GM23248 (cell line): ENCODE results near the gene LRP5. TPM values are rescaled to one million over a fixed set of nuclear protein-coding genes. Genes with fewer than 3 reads are reported as not detected.

ENCODE experiments used
- DNase-seq: peaks from one replicate; pipeline ENCODE4 v3.0.0-alpha.2; 2015
- H2AFZ ChIP-seq: fragments of 200-600 bp; sonication (generic); 2 replicates; pipeline ENCODE4 v1.6.1; 2016; ENCODE audit warnings: antibody characterized with exemption
- H3F3A ChIP-seq: fragments of 200-600 bp; sonication (generic); 2 replicates; pipeline ENCODE4 v1.6.1; 2016; ENCODE audit warnings: mild to moderate bottlenecking, antibody characterized with exemption, mixed run types; ENCODE audit not compliant: insufficient read depth
- H3K27ac ChIP-seq: fragments of 200-600 bp; sonication (generic); 2 replicates; pipeline ENCODE4 v1.5.1; 2016; ENCODE audit warnings: mild to moderate bottlenecking
- H3K27me3 ChIP-seq: fragments of 200-600 bp; sonication (generic); replicated peaks from 2 replicates; pipeline ENCODE4 v1.6.1; 2016; ENCODE audit warnings: mild to moderate bottlenecking; ENCODE audit not compliant: insufficient read depth
- H3K36me3 ChIP-seq: fragments of 200-600 bp; sonication (generic); 2 replicates; pipeline ENCODE4 v1.6.1; 2016; ENCODE audit warnings: low read depth, mild to moderate bottlenecking
- H3K4me1 ChIP-seq: fragments of 200-600 bp; sonication (generic); 2 replicates; pipeline ENCODE4 v1.6.1; 2016; ENCODE audit warnings: mild to moderate bottlenecking; ENCODE audit not compliant: insufficient read depth
- H3K4me2 ChIP-seq: fragments of 200-600 bp; sonication (generic); one replicate; pipeline ENCODE4 v1.6.1; 2016; ENCODE audit warnings: mild to moderate bottlenecking; ENCODE audit not compliant: unreplicated experiment
- H3K4me3 ChIP-seq: fragments of 200-600 bp; sonication (generic); 2 replicates; pipeline ENCODE4 v1.5.1; 2016; ENCODE audit warnings: mild to moderate bottlenecking
- H3K79me2 ChIP-seq: fragments of 200-600 bp; sonication (generic); 2 replicates; pipeline ENCODE4 v1.6.1; 2016; ENCODE audit warnings: mild to moderate bottlenecking; ENCODE audit not compliant: insufficient read depth
- H3K9ac ChIP-seq: fragments of 200-600 bp; sonication (generic); 2 replicates; pipeline ENCODE4 v1.6.1; 2016; ENCODE audit warnings: mild to moderate bottlenecking
- H3K9me2 ChIP-seq: fragments of 200-600 bp; sonication (generic); 2 replicates; pipeline ENCODE4 v1.6.1; 2016; ENCODE audit warnings: mixed run types, mild to moderate bottlenecking, moderate library complexity; ENCODE audit not compliant: insufficient read depth
- H3K9me3 ChIP-seq: fragments of 200-600 bp; sonication (generic); one replicate; pipeline ENCODE4 v1.6.1; 2017; ENCODE audit warnings: low read depth
- H4K20me1 ChIP-seq: fragments of 200-600 bp; sonication (generic); 2 replicates; pipeline ENCODE4 v1.6.0; 2016; ENCODE audit not compliant: insufficient read depth
- EZH2 ChIP-seq: fragments of 200-600 bp; sonication (generic); IDR thresholded peaks from 2 replicates; pipeline ENCODE4 v1.6.1; 2018; ENCODE audit warnings: antibody characterized with exemption, mild to moderate bottlenecking; ENCODE audit not compliant: insufficient read depth, poor library complexity, severe bottlenecking
- EZH2phosphoT487 ChIP-seq: fragments of 200-600 bp; sonication (generic); IDR thresholded peaks from 2 replicates; pipeline ENCODE4 v1.6.1; 2018; ENCODE audit warnings: antibody characterized with exemption, moderate library complexity, mild to moderate bottlenecking, low read depth; ENCODE audit not compliant: insufficient read depth
- whole genome bisulfite sequencing, 2 experiments: methylation state at CpG; one replicate each; pipeline ENCODE4 v1.1.6; 2015 to 2017; ENCODE audit warnings: low lambda C conversion rate in 2 of 2, low coverage in 1 of 2; ENCODE audit errors: missing lambda C conversion rate in 2 of 2; 5-methylcytosine and 5-hydroxymethylcytosine counted together
- in situ Hi-C: fragments of 300-500 bp; cut with MboI; formaldehyde crosslinking; loops from 2 replicates; pipeline ENCODE4 v1.15.0; 2020
- polyA plus RNA-seq: library from polyadenylated mRNA; unstranded; fragments of >200 nt; fragmentation: Nextera tagmentation; extraction: Ambion mirVana; gene quantifications from 2 replicates; pipeline ENCODE4 v1.2.1, GENCODE V29; 2016
- total RNA-seq: library from RNA; depleted of rRNA; stranded (reverse); fragments of >200 nt; shearing (Covaris generic); gene quantifications from 2 replicates; pipeline ENCODE4 v1.2.3, GENCODE V29; 2014

Gene LRP5
- total and polyA plus RNA-seq, 2 experiments from 2014 or later = 3.0 TPM

DNA sequence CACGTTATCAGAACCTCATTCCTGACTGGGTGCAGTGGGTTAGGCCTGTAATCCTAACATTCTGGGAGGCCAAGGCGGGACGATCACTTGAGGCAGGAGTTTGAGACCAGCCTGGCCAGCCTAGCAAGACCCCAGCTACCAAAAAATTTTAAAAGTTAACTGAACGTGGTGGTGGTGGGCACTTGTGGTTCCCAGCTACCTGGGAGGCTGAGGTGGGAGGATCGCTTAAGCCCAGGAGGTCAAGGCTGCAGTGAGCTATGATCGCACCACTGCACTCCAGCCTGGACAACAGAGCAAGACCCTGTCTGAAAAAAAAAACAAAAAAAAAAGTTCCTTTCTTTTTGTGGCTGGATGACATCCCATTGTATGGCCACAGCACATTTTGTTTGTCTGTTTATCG lies 80.4 kb downstream of the LRP5 start:
- no peak overlapping the region for H2AFZ ChIP-seq
- H3K79me2 ChIP-seq = no peaks in the 10 kb centered on the region
- H3K36me3 ChIP-seq = no peaks in the 10 kb centered on the region
- no peak overlapping the region for H3K27ac ChIP-seq
- no peaks in the 10 kb centered on the region for H3K4me1 ChIP-seq
- H4K20me1 ChIP-seq = no peaks in the 10 kb centered on the region
- no peaks in the 10 kb centered on the region for H3K9me2 ChIP-seq
- H3K27me3 ChIP-seq = no peaks in the 10 kb centered on the region
- H3K4me3 ChIP-seq = no peak overlapping the region
- H3F3A ChIP-seq = no peaks in the 10 kb centered on the region
- WGBS, 2 experiments = 86 to 91% methylated on average over 7 of the region's 7 CpGs
- H3K9me3 ChIP-seq = no peaks in the 10 kb centered on the region
- DNase-seq = no peak
- in situ Hi-C loops = no loop called here
- no peak overlapping the region for H3K9ac ChIP-seq
- no peak for TF ChIP-seq EZH2
- TF ChIP-seq EZH2phosphoT487 = no peak
- H3K4me2 ChIP-seq = no peak overlapping the region

DNA sequence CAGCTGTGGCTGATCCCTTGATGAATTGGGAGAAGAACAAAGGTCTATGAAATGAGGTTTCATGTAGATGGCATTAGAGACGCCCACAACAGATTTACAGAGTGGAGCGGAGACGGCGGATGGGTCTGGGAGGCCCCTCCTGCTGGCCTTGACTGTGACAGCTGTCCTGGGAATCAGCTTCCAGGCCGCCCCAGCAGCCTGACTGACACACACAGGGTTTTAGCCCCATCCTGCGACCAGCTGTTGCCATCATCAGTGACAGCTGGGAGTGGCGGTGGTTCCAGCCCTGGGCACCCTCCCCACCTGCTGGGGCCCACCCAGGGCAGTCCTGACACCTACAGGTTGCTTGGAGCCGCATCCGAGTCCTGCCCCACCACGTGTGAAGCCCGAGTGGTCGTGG lies 84.1 kb downstream of the LRP5 start:
- Histone ChIP-seq H3K4me3 (no peak overlapping the region), H3F3A (no peaks in the 10 kb centered on the region), H2AFZ (no peak overlapping the region), H3K4me1 (no peaks in the 10 kb centered on the region), H4K20me1 (no peaks in the 10 kb centered on the region), H3K4me2 (no peak overlapping the region), H3K9ac (no peak overlapping the region), H3K9me2 (no peaks in the 10 kb centered on the region), H3K27ac (no peak overlapping the region), H3K9me3 (no peaks in the 10 kb centered on the region), H3K27me3 (no peaks in the 10 kb centered on the region), H3K36me3 (no peaks in the 10 kb centered on the region), H3K79me2 (no peaks in the 10 kb centered on the region)
- no peak for TF ChIP-seq EZH2
- no peak for TF ChIP-seq EZH2phosphoT487
- in situ Hi-C loops = no loop called here
- no peak for DNase-seq
- WGBS, 2 experiments = 77 to 78% methylated on average over 12 of the region's 12 CpGs

DNA sequence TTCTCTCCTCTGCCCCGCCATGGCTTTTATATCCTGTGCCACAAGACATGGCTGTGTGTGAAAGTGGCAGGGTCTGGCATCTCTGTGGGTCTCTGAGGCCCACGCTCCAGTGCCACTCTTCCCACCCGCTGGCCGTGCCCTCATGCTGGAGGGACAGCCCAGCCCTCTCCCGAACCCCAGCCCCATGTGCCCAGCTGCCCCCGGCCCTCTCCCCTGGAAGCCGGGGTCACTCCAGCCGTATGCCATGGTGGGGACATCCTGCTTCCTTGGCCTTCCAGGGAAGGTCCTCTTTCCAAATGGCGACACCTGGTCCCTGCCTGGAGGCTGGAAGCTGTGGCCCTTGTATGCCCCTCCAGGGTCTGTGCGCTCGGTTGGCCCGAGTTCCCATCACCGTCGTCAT lies 84.9 kb downstream of the LRP5 start:
- Histone ChIP-seq H3K9ac (no peak overlapping the region), H3K4me2 (no peak overlapping the region), H4K20me1 (no peaks in the 10 kb centered on the region), H3K9me3 (no peaks in the 10 kb centered on the region), H3K4me1 (no peaks in the 10 kb centered on the region), H3F3A (no peaks in the 10 kb centered on the region), H3K27me3 (no peaks in the 10 kb centered on the region), H2AFZ (no peak overlapping the region), H3K27ac (no peak overlapping the region), H3K9me2 (no peaks in the 10 kb centered on the region), H3K36me3 (no peaks in the 10 kb centered on the region), H3K79me2 (no peaks in the 10 kb centered on the region), H3K4me3 (no peak overlapping the region)
- no peak for TF ChIP-seq EZH2
- TF ChIP-seq EZH2phosphoT487 = no peak
- WGBS, 2 experiments = 80 to 83% methylated on average over 13 to 14 of the region's 14 CpGs
- no peak for DNase-seq
- in situ Hi-C loops = no loop called here

DNA sequence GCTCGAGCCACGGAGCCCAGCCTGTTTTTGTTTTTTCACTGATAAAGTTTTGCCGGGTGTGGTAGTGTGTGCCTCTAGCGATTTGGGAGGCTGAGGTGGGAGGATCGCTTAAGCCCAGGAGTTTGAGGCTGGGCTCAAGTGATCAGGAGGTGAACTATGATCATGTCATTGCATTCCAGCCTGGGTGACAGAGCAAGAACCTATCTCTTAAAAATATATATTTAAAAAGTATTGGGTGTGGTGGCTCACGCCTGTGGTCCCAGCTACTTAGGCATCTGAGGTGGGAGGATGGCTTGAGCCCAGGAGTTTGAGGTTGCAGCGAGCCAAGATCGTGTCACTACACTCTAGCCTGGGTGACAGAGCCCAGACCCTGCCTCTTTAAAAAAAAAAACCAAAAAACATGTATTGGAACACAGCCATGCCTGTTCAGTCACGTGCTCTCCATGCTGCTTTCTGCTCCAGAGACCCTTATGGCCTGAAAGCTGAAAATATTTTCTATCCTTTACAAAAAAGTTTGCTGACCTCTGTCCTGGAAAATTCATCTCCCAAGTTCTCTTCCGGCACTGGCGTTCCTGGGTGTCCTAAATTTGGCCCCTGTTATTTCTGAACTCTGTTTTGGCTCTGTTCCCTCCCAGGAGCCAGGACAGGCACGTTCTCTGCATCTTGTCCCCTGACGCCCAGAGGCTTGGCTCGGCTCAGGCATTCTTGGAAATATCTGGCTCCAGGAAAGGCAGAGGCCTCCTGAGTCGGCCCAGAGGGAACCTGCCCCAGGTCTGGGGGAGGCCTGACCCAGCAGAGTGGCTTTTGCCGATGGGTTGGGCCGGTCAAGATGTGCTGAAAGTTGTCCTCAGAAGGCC lies 86.8 kb downstream of the LRP5 start:
- no peaks in the 10 kb centered on the region for H3K27me3 ChIP-seq
- 50% methylated on average over 17 of the region's 17 CpGs for WGBS, 2 experiments
- H3K4me1 ChIP-seq = no peaks in the 10 kb centered on the region
- H2AFZ ChIP-seq = no peak overlapping the region
- in situ Hi-C loops = no loop called here
- no peaks in the 10 kb centered on the region for H3K36me3 ChIP-seq
- H3K4me3 ChIP-seq = no peak overlapping the region
- TF ChIP-seq EZH2phosphoT487 (no peak), EZH2 (no peak)
- H3F3A ChIP-seq = no peaks in the 10 kb centered on the region
- no peaks in the 10 kb centered on the region for H3K9me3 ChIP-seq
- no peak overlapping the region for H3K9ac ChIP-seq
- H3K79me2 ChIP-seq = no peaks in the 10 kb centered on the region
- no peak for DNase-seq
- H3K9me2 ChIP-seq = no peaks in the 10 kb centered on the region
- no peak overlapping the region for H3K27ac ChIP-seq
- H3K4me2 ChIP-seq = no peak overlapping the region
- no peaks in the 10 kb centered on the region for H4K20me1 ChIP-seq
